ENCODE data around the gene CD81.

The CD81 gene

GRCh38 chr11:2379466-2380174, 2.5 kb downstream of the CD81 start:
- peak; percentile 4 for DNase-seq
- Histone ChIP-seq H3K9me3 (no peaks in the 10 kb centered on the region), H3K36me3 (no peaks in the 10 kb centered on the region; the same call in 1 of the 2 replicates), H3K27me3 (no peaks in the 10 kb centered on the region), H3K4me3 (ENCODE audit: low read depth, low read length) (no peak overlapping the region), H3K4me1 (no peaks in the 10 kb centered on the region)
- no peak for TF ChIP-seq CTCF (IDR thresholded peaks at IDR 0.05; ENCODE audit: low read depth, low read length)

GRCh38 chr11:2380396-2380795, 3.3 kb downstream of the CD81 start:
- no peaks in the 10 kb centered on the region for H3K4me1 ChIP-seq
- no peaks in the 10 kb centered on the region; the same call in 1 of the 2 replicates for H3K36me3 ChIP-seq
- no peak overlapping the region for H3K4me3 ChIP-seq (ENCODE audit: low read depth, low read length)
- TF ChIP-seq CTCF (IDR thresholded peaks at IDR 0.05; ENCODE audit: low read depth, low read length), result no peak
- no peak for DNase-seq
- H3K9me3 ChIP-seq, result no peaks in the 10 kb centered on the region
- no peaks in the 10 kb centered on the region for H3K27me3 ChIP-seq

- no peaks in the 10 kb centered on the region; the same call in 1 of the 2 replicates for H3K36me3 ChIP-seq
Observed at GRCh38 chr11:2380807-2381350, 3.8 kb downstream of the CD81 start.

GRCh38 chr11:2381494-2382128, 4.5 kb downstream of the CD81 start:
- DNase-seq, result no peak
- Histone ChIP-seq H3K9me3 (no peaks in the 10 kb centered on the region), H3K4me3 (ENCODE audit: low read depth, low read length) (no peak overlapping the region), H3K27me3 (no peaks in the 10 kb centered on the region), H3K4me1 (no peaks in the 10 kb centered on the region), H3K36me3 (no peaks in the 10 kb centered on the region; the same call in 1 of the 2 replicates)
- no peak for TF ChIP-seq CTCF (IDR thresholded peaks at IDR 0.05; ENCODE audit: low read depth, low read length)

More at GRCh38 chr11:2380807-2381350, 3.8 kb downstream of the CD81 start:
- no peak for TF ChIP-seq CTCF (IDR thresholded peaks at IDR 0.05; ENCODE audit: low read depth, low read length)
- Histone ChIP-seq H3K27me3 (no peaks in the 10 kb centered on the region), H3K4me3 (ENCODE audit: low read depth, low read length) (no peak overlapping the region), H3K4me1 (no peaks in the 10 kb centered on the region), H3K9me3 (no peaks in the 10 kb centered on the region)
- DNase-seq, result no peak

GRCh38 chr11:2382129-2382517, 5.0 kb downstream of the CD81 start:
- no peak for DNase-seq
- no peak for TF ChIP-seq CTCF (IDR thresholded peaks at IDR 0.05; ENCODE audit: low read depth, low read length)
- H3K4me3 ChIP-seq (ENCODE audit: low read depth, low read length), result no peak overlapping the region
- H3K9me3 ChIP-seq, result no peaks in the 10 kb centered on the region
- H3K36me3 ChIP-seq, result no peaks in the 10 kb centered on the region; the same call in 1 of the 2 replicates
- H3K4me1 ChIP-seq, result no peaks in the 10 kb centered on the region
- no peaks in the 10 kb centered on the region for H3K27me3 ChIP-seq

Data from BE2C (cell line).